AG09309 (cell line): ENCODE measurements around the gene GOLM1.
A peak's percentile ranks its signal among the peaks of the same experiment; 100 is the strongest.

Source experiments
- DNase-seq: peaks from one replicate; pipeline ENCODE4 v3.0.0-alpha.2; 2010; ENCODE audit warnings: low read depth
- H3K4me3 ChIP-seq: 2 replicates; pipeline ENCODE4 v1.5.1; 2011; ENCODE audit warnings: mild to moderate bottlenecking, low read depth, low read length, moderate library complexity; ENCODE audit not compliant: control insufficient read depth
- CTCF ChIP-seq: IDR thresholded peaks from 2 replicates; pipeline ENCODE4 v1.5.1; 2011; ENCODE audit warnings: mild to moderate bottlenecking, low read depth, low read length, inconsistent platforms; ENCODE audit not compliant: insufficient read depth, control insufficient read depth; ENCODE audit errors: missing control alignments

GOLM1 gene

DNA sequence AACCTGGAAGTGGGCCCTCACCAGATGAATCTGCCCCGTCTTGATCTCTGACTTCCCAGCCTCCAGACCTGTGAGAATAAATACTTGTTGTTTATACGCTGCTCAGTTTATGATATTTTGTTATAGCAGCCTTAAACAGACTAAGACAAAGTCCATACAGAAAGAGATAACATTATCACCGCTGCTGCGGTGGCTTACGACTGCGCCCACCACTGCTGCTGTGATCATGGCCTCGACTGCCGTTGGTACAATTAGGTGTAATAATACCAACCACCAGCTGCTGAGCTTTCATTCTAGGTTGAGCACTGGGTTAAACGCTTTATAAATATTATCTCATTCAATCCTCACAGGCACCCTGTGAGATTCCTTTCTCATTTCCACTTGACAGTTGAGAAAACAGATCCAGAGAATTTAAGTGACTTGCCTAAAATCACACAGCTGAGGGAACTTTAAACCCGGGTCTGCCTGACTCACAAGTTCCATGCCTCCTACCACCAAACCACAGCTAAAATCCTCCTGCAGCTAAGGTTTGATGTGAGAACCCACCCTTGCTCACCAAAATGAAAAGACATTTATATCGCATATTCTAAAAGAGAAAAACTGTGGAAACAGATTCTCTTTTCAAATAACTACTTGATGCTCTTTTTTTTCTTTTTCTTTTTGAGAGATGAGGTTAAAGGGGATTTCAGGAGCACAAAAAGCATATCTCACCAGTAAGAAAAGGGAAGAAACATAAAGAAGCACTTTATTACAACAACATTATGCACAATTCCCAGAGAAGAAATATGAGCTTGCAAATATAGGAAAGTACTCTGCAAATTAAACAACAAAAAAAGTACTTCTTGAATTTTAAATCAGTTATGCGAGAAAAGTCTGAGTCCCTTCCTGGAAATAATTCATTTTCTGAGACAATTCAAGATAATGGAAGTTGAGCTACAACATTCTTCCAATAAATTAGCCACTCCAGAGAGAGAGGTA, 23.9 kb downstream of the GOLM1 start:
- no peak for DNase-seq
- no peak overlapping the region for H3K4me3 ChIP-seq
- TF ChIP-seq CTCF: no peak

DNA sequence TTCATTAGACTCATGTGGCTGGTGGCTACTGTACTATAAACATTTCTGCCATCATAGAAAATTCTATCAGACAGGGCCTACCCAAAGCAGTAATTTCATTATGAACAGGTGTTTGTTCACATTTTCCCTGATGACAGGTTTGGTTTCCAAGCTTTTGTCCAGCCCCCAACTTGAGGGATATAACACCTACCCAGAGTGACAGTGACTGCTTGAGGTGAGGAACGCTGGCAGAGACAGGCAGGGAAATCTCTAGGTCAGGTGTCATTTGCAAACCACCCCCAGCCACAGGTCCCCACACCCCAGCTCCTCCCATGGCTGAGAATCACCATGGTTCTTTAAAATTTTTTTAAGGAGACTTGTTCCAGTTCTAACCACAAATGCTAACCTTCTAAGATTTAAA, 25.5 kb downstream of the GOLM1 start:
- no peak overlapping the region for H3K4me3 ChIP-seq
- no peak for DNase-seq
- no peak for TF ChIP-seq CTCF

DNA sequence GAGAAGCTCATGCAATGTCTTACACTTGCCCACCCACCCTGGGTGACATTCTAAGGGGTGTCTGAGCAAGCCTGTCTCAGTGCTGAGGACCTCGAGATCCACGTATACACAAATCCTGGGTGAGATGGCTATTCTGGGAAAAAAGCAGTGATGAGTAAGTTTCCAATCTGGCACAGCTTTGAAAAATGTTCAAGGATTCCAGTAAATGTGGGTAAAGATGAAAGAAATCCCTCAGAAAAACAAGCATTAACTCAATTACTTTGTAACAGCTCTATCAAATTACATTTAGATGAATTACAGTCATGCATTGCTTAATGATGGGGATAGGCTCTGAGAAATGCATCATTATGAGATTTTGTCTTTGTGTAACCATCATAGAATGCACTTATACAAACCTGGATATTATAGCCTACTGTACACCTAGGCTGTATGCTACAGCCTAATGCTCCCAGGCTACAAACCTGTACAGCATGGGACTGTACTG, 26.9 kb downstream of the GOLM1 start:
- peak; percentile 42 for DNase-seq
- H3K4me3 ChIP-seq: no peak overlapping the region
- TF ChIP-seq CTCF: no peak

- no peak for DNase-seq
- no peak for TF ChIP-seq CTCF
- no peak overlapping the region for H3K4me3 ChIP-seq
Measured at GRCh38 chr9:86069206-86069869, 30.0 kb downstream of the GOLM1 start.

DNA sequence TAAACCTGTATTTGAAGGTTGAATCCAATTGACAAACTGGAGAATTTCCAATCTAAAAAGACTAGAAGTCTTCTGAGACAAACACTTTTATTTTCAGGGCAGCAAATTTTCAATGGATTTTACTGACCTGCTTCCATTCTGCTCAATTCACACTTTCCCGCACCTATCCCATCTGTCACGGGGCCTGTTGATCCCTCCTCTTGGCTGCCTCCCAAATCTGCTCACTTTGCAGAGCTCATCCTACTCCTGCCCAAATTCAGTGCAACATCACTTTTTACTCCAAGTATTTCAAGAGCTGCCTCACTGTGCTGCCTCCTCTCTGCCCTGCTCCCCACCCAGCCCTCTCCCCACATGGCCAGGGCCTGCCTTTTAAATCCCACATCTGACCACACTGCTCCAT, 35.1 kb downstream of the GOLM1 start:
- no peak for TF ChIP-seq CTCF
- H3K4me3 ChIP-seq: no peak overlapping the region
- no peak for DNase-seq

DNA sequence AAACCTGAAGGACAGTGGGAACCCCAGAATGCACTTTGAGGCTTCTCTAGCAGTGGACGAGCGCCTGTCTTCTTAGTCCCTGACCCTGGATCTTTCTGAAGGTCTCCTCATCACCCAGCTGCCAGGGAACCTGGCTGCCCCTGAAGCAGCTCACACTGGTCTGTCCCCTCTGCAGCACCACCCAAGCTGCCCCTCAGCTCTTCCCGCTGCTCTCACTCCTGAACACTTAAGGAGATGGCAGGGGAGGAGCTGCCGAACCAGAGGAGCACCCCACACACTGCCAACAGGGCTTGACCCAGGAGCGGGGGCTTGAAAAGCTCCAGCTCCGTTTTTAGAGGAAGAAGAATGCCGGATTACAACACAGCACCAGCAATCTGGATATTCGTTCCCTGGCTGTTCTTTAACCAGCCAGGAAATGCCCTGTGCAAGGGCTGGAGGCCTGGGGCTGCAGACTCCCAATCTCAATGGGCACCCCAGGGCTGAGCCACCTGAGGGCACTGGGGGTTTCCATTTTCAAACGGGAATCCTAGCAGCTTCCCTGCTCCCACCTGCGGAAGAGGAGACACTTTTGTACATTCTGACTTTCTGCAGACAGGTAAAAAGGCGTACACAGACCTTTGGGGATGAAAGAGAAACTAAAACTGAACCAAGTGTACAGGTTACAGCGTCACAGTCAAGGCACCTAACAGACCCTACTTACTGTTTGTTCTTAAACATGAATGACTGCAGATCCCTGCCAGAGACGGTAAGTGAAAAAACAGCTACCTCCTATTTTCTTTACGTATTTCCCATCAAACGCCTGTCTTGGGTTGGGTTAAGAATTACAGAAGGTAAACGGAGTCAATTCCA, 36.3 kb downstream of the GOLM1 start:
- H3K4me3 ChIP-seq: no peak overlapping the region
- TF ChIP-seq CTCF: no peak
- DNase-seq: no peak
